Pancreas (tissue), 10 donors: ENCODE measurements around the gene GJB4. TPM values are rescaled to one million over a fixed set of nuclear protein-coding genes. Genes with fewer than 3 reads are reported as not detected.

Source experiments
- ATAC-seq, 4 donors: fragments of 200-7000 bp; cut with Tn5 transposase; one replicate each; pipeline versions ENCODE4 v1.8.0 to v1.9.1; 2020; ENCODE audit warnings: mild to moderate bottlenecking in 4 of 4, moderate library complexity in 4 of 4
- DNase-seq, 6 donors: peaks; one replicate each; pipeline ENCODE4 v3.0.0-alpha.2; 2020
- FAIRE-seq: peaks from 2 replicates; lab custom pipeline; 2012; peaks lifted over from hg19 to GRCh38; lab: Jason Lieb, UNC
- H3K27ac ChIP-seq, 4 donors: fragments of 200-600 bp; sonication (generic); 1 replicate in 3 of 4; 2 replicates in 1 of 4; pipeline versions ENCODE4 v1.5.0 to v1.8.0; 2020
- H3K27me3 ChIP-seq, 4 donors: fragments of 200-600 bp; one replicate each; pipeline ENCODE4 v1.8.0; 2021
- H3K36me3 ChIP-seq, 3 donors: fragments of 200-600 bp; sonication (generic) in 1 of 3; one replicate each; pipeline versions ENCODE4 v1.5.0 to v1.8.0; 2020 to 2021
- H3K4me1 ChIP-seq, 3 donors: fragments of 200-600 bp; one replicate each; pipeline ENCODE4 v1.8.0; 2021
- H3K4me3 ChIP-seq, 4 donors: fragments of 200-600 bp; sonication (generic) in 2 of 4; one replicate each; pipeline versions ENCODE4 v1.5.0 to v1.8.0; 2020 to 2021
- H3K9me3 ChIP-seq, 4 donors: fragments of 200-600 bp; one replicate each; pipeline ENCODE4 v1.8.0; 2021
- WGBS, 2 donors: extraction: QIAGEN DNeasy Blood & Tissue Kit; methylation state at CpG; one replicate each; pipeline ENCODE4 v1.1.7; 2013; 5-methylcytosine and 5-hydroxymethylcytosine counted together
- intact Hi-C, 3 donors: fragments of 100-400 bp; cut with DNase I; formaldehyde crosslinking; loops; one replicate each; pipeline versions ENCODE4 v1.11.1 to v1.14.2; 2022
- polyA plus RNA-seq, 2 donors: library from polyadenylated mRNA; stranded (reverse); fragments of 200-250 nt; gene quantifications; one replicate each; pipeline ENCODE4 v1.2.3, GENCODE V29; 2013
- total RNA-seq, 6 donors: library from RNA; stranded (reverse); fragmentation: NEBNext Ultra II Directional in 4 of 6; extraction: Animal tissue kit (Norgen Biotek cat#: 25700) in 4 of 6; gene quantifications; one replicate each; pipeline versions ENCODE4 v1.2.1 to v1.2.4, GENCODE V29; 2021 to 2023
- TF ChIP-seq, protein P1 (sequence below), 4 donors: fragments of 200-600 bp; sonication (generic) in 3 of 4; IDR thresholded peaks; one replicate each; pipeline versions ENCODE4 v1.5.0 to v1.8.0; 2021; ENCODE audit warnings: antibody characterized with exemption in 4 of 4
- donor health status: healthy with polysubstance abuse.
- donor health status: DM: no; HTN: no; CAD: no; lungs with moderate emphysema.
- donor health status: DM: no; HTN: no; CAD: no.
- donor health status: control.
- donor health status: control.
- donor health status: Bipolar disorder and iron deficiency.
- donor health status: DM: yes; HTN: yes; CAD: no.
- donor health status: DM: no; HTN: no; CAD: no.
- donor health status: DM: no; HTN: no; CAD: no.
- donor health status: DM: yes; HTN: yes; CAD: no.

GJB4 gene
- total and polyA plus RNA-seq, 8 donors = 0.12 TPM; not detected in 7

DNA sequence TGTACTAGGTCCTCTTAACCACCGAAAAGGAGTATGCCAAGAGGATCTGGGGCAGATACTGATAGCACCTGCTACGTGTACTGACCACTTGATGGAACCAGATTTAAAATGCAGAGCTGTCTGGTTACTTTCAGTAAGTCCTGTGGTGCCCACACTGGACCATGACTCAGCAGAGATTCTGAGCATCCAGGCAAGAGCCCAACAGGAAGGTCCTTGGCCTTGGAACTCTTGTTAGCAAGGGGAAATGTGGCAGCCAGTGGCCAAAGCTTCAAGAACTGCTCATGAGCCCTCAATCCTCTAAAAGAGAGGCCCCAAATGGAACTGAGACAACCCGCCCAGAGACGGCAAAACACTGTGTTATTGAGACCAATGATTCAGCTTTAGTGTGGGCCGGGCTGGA, 8.9 kb upstream of the GJB4 start:
- Histone ChIP-seq H3K27ac (no peak overlapping the region), H3K4me3 (no peak overlapping the region), H3K36me3 (no peaks in the 10 kb centered on the region), H3K4me1 (no peaks in the 10 kb centered on the region), H3K27me3 (no peaks in the 10 kb centered on the region), H3K9me3 (no peaks in the 10 kb centered on the region)
- TF ChIP-seq, protein P1, sequence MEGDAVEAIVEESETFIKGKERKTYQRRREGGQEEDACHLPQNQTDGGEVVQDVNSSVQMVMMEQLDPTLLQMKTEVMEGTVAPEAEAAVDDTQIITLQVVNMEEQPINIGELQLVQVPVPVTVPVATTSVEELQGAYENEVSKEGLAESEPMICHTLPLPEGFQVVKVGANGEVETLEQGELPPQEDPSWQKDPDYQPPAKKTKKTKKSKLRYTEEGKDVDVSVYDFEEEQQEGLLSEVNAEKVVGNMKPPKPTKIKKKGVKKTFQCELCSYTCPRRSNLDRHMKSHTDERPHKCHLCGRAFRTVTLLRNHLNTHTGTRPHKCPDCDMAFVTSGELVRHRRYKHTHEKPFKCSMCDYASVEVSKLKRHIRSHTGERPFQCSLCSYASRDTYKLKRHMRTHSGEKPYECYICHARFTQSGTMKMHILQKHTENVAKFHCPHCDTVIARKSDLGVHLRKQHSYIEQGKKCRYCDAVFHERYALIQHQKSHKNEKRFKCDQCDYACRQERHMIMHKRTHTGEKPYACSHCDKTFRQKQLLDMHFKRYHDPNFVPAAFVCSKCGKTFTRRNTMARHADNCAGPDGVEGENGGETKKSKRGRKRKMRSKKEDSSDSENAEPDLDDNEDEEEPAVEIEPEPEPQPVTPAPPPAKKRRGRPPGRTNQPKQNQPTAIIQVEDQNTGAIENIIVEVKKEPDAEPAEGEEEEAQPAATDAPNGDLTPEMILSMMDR (IDR thresholded peaks at IDR 0.05) = no peak
- ATAC-seq (no peak), DNase-seq (no peak), FAIRE-seq (no peak)
- intact Hi-C loops = no loop called here
- 77 to 85% methylated on average over 5 of the region's 5 CpGs for WGBS, 2 donors

DNA sequence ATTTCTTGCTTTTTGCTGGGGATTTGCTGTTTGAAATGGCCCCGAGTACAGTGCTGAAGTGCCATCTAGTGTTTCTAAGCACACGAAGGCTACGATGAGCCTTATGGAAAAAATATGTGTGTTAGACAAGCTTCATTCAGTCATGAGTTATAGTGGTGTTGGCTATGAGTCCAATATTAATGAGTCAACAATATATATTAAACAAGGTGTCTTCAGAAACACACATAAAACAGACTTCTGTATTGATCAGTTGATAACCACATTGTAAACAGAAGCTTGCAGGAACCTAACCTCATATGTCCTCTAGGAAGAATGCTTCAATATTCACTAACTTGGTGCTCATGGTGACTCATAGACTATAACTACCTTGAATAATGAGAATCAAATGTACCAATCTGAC, 6.4 kb upstream of the GJB4 start:
- intact Hi-C loops = no loop called here
- ATAC-seq = no peak
- DNase-seq = no peak
- no peak for FAIRE-seq
- Histone ChIP-seq H3K9me3 (no peaks in the 10 kb centered on the region), H3K4me3 (no peak overlapping the region), H3K36me3 (no peaks in the 10 kb centered on the region), H3K27me3 (no peaks in the 10 kb centered on the region), H3K4me1 (no peaks in the 10 kb centered on the region), H3K27ac (no peak overlapping the region)
- TF ChIP-seq, protein P1 (IDR thresholded peaks at IDR 0.05) = no peak
- whole genome bisulfite sequencing, 2 donors = 76 to 78% methylated on average over 3 of the region's 3 CpGs

DNA sequence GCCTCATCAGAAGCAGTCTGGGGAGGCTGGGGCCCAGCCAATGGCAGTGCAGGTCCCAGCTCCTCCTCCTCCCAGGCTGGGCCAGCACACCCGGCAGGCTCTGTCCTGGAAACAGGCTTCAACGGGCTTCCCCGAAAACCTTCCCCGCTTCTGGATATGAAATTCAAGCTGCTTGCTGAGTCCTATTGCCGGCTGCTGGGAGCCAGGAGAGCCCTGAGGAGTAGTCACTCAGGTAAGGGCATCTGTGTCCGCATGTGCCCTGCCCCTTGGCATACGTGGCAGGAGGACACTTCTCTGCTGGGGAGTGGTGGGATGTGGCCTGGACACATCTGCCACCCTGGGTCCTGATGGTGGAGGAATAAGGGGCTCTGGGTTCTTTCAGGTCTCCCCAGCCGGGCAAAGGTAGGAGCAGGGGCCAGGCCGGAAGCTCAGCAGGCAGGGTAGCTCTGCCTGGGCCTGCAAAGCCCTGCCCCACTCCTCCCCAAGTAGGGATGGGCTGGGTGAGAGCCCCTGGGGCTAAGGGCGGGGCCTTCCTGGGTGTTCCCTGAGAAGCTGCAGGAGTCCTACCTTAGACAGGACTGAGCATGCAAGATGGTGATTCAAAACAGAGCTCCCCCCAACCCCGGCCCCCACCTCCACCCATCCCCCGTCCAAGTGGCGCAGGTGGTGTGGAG, 4.4 kb upstream of the GJB4 start, which contains the start of gene GJB5:
TSS of gene GJB5 (plus strand) at position 84 of the 674 bp plus-strand sequence. CDS start 2,284 bp downstream, outside the sequence.
- intact Hi-C loops = no loop called here
- Histone ChIP-seq H3K9me3 (no peaks in the 10 kb centered on the region), H3K36me3 (no peaks in the 10 kb centered on the region), H3K27me3 (no peaks in the 10 kb centered on the region), H3K4me1 (no peaks in the 10 kb centered on the region), H3K4me3 (no peak within 1 kb of the TSS), H3K27ac (no peak within 1 kb of the TSS)
- ATAC-seq (peak in 1 of 4 donors; percentile 51), FAIRE-seq (no peak), DNase-seq (no peak)
- WGBS, 2 donors = 63 to 75% methylated on average over 13 of the region's 13 CpGs
- TF ChIP-seq, protein P1 (IDR thresholded peaks at IDR 0.05) = no peak

DNA sequence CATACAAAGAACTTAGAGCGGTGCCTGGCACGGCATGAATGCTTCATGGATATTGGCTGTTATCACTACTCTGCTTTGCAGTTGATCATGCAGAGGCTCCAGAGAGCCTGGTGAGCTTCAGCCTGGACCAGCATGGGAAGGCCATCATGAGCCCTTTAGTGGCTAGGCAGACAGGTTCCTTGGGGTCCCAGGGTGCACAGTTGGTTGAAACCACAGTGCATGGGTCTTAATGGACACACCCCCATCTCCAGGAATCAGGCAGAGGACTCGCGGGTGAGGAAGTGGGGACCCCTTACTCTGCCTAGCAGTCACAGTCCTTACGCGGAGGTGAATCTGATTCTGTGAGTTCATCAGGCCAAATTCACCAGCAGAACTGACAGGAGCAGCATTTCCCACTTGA, 3.6 kb upstream of the GJB4 start:
- intact Hi-C loops = no loop called here
- Histone ChIP-seq H3K27me3 (no peaks in the 10 kb centered on the region), H3K9me3 (no peaks in the 10 kb centered on the region), H3K27ac (no peak overlapping the region), H3K4me3 (no peak overlapping the region), H3K36me3 (no peaks in the 10 kb centered on the region), H3K4me1 (no peaks in the 10 kb centered on the region)
- DNase-seq (no peak), ATAC-seq (no peak), FAIRE-seq (no peak)
- WGBS, 2 donors = 89 to 91% methylated on average over 6 of the region's 6 CpGs
- TF ChIP-seq, protein P1 (IDR thresholded peaks at IDR 0.05) = no peak

DNA sequence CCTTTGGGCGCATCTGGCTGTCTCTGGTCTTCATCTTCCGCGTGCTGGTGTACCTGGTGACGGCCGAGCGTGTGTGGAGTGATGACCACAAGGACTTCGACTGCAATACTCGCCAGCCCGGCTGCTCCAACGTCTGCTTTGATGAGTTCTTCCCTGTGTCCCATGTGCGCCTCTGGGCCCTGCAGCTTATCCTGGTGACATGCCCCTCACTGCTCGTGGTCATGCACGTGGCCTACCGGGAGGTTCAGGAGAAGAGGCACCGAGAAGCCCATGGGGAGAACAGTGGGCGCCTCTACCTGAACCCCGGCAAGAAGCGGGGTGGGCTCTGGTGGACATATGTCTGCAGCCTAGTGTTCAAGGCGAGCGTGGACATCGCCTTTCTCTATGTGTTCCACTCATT, 2.2 kb upstream of the GJB4 start:
- ATAC-seq (no peak), FAIRE-seq (no peak), DNase-seq (no peak)
- Histone ChIP-seq H3K27ac (no peak overlapping the region), H3K4me1 (no peaks in the 10 kb centered on the region), H3K27me3 (no peaks in the 10 kb centered on the region), H3K4me3 (no peak overlapping the region), H3K36me3 (no peaks in the 10 kb centered on the region), H3K9me3 (no peaks in the 10 kb centered on the region)
- TF ChIP-seq, protein P1 (IDR thresholded peaks at IDR 0.05) = no peak
- 85 to 90% methylated on average over 20 to 21 of the region's 21 CpGs for WGBS, 2 donors
- intact Hi-C loops = no loop called here
